ENCODE results near the gene IRAK2.

IRAK2 gene

DNA sequence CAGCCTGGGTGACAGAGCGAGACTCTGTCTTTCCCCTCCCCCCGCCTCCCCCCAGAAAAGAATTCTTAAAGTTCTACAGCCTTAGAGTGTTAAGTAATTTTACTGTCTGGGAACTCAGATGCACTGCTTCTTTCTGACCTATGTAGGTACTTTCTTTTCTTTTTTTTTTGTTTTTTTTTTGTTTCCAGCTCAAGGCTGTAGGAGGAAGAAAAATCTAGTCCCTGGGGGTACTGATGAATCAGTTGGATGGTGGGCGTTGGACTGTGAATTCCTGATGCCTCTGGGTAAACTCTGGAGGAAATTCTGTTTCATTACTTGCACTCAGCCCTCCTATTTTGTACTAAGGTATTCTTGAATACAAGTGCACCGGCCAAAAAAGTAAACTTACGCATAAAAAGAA lies 117.2 kb downstream of the IRAK2 start:
- intact Hi-C loops (cut with DNase I; ENCODE audit: low total_unique reads), result no loop called here
- Histone ChIP-seq H3K27me3 (no peaks in the 10 kb centered on the region), H3K4me1 (no peaks in the 10 kb centered on the region), H3K27ac (no peak overlapping the region), H3K36me3 (peaks cover 42 to 86% (median 53%) of the 10 kb centered on the region in 3 donors), H3K4me3 (no peak overlapping the region), H3K9me3 (no peaks in the 10 kb centered on the region)
- DNase-seq, result no peak
- TF ChIP-seq, protein P1, sequence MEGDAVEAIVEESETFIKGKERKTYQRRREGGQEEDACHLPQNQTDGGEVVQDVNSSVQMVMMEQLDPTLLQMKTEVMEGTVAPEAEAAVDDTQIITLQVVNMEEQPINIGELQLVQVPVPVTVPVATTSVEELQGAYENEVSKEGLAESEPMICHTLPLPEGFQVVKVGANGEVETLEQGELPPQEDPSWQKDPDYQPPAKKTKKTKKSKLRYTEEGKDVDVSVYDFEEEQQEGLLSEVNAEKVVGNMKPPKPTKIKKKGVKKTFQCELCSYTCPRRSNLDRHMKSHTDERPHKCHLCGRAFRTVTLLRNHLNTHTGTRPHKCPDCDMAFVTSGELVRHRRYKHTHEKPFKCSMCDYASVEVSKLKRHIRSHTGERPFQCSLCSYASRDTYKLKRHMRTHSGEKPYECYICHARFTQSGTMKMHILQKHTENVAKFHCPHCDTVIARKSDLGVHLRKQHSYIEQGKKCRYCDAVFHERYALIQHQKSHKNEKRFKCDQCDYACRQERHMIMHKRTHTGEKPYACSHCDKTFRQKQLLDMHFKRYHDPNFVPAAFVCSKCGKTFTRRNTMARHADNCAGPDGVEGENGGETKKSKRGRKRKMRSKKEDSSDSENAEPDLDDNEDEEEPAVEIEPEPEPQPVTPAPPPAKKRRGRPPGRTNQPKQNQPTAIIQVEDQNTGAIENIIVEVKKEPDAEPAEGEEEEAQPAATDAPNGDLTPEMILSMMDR (IDR thresholded peaks at IDR 0.05), result no peak

- H3K27me3 ChIP-seq, result no peaks in the 10 kb centered on the region
- H3K27ac ChIP-seq, result no peak overlapping the region
- H3K9me3 ChIP-seq, result no peaks in the 10 kb centered on the region
- no peak overlapping the region for H3K4me3 ChIP-seq
- peaks cover 26 to 85% (median 47%) of the 10 kb centered on the region in 3 donors for H3K36me3 ChIP-seq
- H3K4me1 ChIP-seq, result no peaks in the 10 kb centered on the region
- TF ChIP-seq, protein P1 (IDR thresholded peaks at IDR 0.05), result no peak
- intact Hi-C loops (cut with DNase I; ENCODE audit: low total_unique reads), result no loop called here
- DNase-seq, result no peak
Observed at GRCh38 chr3:10283638-10284037, 118.9 kb downstream of the IRAK2 start.

GRCh38 chr3:10284496-10284895 lies 119.8 kb downstream of the IRAK2 start:
- H3K4me1 ChIP-seq, result no peaks in the 10 kb centered on the region
- H3K9me3 ChIP-seq, result no peaks in the 10 kb centered on the region
- no peak overlapping the region for H3K4me3 ChIP-seq
- H3K36me3 ChIP-seq, result peaks cover 20 to 83% (median 45%) of the 10 kb centered on the region in 3 donors
- no peak overlapping the region for H3K27ac ChIP-seq
- H3K27me3 ChIP-seq, result no peaks in the 10 kb centered on the region
- TF ChIP-seq, protein P1 (IDR thresholded peaks at IDR 0.05), result no peak
- intact Hi-C loops (cut with DNase I; ENCODE audit: low total_unique reads), result no loop called here
- DNase-seq, result no peak

DNA sequence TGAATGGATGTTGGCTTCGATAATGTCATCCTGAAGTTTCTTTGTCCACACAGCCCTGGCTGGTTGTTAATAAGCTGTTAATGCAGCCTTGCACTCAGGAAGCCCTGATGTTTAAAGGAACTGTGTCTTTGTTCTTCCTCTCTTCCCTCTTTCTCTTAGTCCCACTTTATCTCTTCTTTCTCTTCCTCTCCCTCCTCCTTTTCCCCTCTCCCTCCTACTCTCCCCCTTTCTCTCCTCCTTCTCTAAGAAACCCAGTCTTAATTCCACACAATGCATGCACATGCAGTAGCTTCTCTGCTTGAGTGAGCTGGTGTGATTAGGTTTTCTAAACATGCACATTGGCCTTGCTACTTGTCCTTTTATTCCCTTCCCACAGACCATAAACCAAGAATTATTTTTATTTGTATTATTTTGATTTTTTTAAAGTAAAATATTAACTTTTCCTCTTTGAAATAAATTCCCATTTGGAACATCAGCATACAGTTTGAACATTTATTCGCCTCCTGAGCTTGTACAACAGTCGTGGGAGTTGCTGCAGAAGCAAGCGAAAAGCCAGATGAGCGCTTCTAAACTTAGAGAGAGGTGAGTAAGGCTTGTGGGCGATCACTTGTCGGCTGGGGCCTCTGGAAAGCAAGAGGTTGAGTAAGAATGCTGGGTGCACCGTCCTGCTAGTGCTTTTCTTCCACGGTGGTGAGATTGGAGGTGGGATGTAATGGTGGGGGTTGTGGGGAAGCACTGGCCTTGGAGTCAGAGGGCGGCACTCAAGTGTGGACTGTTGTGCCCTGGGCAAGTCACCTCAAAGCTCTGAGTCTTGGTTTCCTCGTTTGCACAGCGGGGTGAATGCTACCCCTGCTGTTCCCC lies 120.8 kb downstream of the IRAK2 start:
- no peak overlapping the region for H3K4me3 ChIP-seq
- TF ChIP-seq, protein P1 (IDR thresholded peaks at IDR 0.05), result no peak
- peaks cover 10 to 83% (median 39%) of the 10 kb centered on the region in 3 donors for H3K36me3 ChIP-seq
- no peak for DNase-seq
- H3K9me3 ChIP-seq, result no peaks in the 10 kb centered on the region
- H3K27ac ChIP-seq, result no peak overlapping the region
- H3K4me1 ChIP-seq, result no peaks in the 10 kb centered on the region
- no peaks in the 10 kb centered on the region for H3K27me3 ChIP-seq
- intact Hi-C loops (cut with DNase I; ENCODE audit: low total_unique reads), result no loop called here

DNA sequence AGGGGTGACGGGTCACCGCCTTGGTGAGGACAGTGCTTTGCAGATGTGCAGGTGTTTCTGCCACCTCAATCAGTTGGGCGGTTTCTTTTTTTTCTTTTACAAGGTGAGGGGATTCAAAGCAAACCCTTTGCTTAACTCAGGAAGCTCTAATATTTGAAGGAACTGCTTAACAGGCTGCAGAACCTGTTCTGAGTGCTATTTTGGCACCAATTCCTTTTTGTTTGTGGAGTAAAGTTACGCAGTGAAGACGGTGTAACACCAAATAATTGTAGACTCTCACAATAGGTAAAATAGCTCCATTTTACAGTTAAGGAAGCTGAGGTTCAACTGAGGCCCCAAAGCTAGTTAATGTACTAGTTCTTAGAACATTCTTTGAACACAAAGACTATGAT lies 121.4 kb downstream of the IRAK2 start:
- intact Hi-C loops (cut with DNase I; ENCODE audit: low total_unique reads), result no loop called here
- TF ChIP-seq, protein P1 (IDR thresholded peaks at IDR 0.05), result no peak
- Histone ChIP-seq H3K36me3 (peaks cover 4 to 83% (median 33%) of the 10 kb centered on the region in 3 donors), H3K4me1 (no peaks in the 10 kb centered on the region), H3K9me3 (no peaks in the 10 kb centered on the region), H3K27me3 (no peaks in the 10 kb centered on the region), H3K4me3 (no peak overlapping the region), H3K27ac (no peak overlapping the region)
- DNase-seq, result no peak

Data from tibial artery (tissue), 4 donors.